Esophagus squamous epithelium (tissue), 5 donors: ENCODE results near the gene SH2D2A. TPM values are rescaled to one million over a fixed set of nuclear protein-coding genes. Genes with fewer than 3 reads are reported as not detected.
A peak's percentile ranks its signal among the peaks of the same experiment; 100 is the strongest.

Experiments used
- DNase-seq: peaks from one replicate; lab custom pipeline; 2025; lab: John Stamatoyannopoulos, UW
- H3K27ac ChIP-seq, 4 donors: fragments of 200-600 bp; sonication (generic); one replicate each; pipeline ENCODE4 v1.5.1; 2016 to 2019; ENCODE audit warnings: mild to moderate bottlenecking in 1 of 4
- H3K27me3 ChIP-seq, 4 donors: fragments of 200-600 bp; sonication (generic); 1 replicate in 3 of 4; 2 replicates in 1 of 4; pipeline versions ENCODE4 v1.5.1 to v1.6.0; 2017 to 2021; ENCODE audit warnings: antibody characterized with exemption in 1 of 4
- H3K36me3 ChIP-seq, 3 donors: fragments of 200-600 bp; sonication (generic); one replicate each; pipeline ENCODE4 v1.5.1; 2016 to 2019
- H3K4me1 ChIP-seq, 3 donors: fragments of 200-600 bp; sonication (generic); one replicate each; pipeline ENCODE4 v1.5.1; 2017 to 2019
- H3K4me3 ChIP-seq, 4 donors: fragments of 200-600 bp; sonication (generic); 1 replicate in 3 of 4; 2 replicates in 1 of 4; pipeline ENCODE4 v1.5.1; 2016 to 2019; ENCODE audit warnings: mild to moderate bottlenecking in 2 of 4, moderate library complexity in 1 of 4
- H3K9me3 ChIP-seq, 3 donors: fragments of 200-600 bp; sonication (generic); one replicate each; pipeline ENCODE4 v1.5.1; 2016 to 2019
- POLR2A ChIP-seq, 4 donors: fragments of 450-650 bp; IDR thresholded peaks; one replicate each; pipeline ENCODE4 v1.6.1; 2017; ENCODE audit warnings: antibody characterized with exemption in 4 of 4, mild to moderate bottlenecking in 4 of 4, moderate library complexity in 3 of 4
- WGBS, 2 donors: methylation state at CpG; one replicate each; pipeline ENCODE4 v1.1.5; 2018; 5-methylcytosine and 5-hydroxymethylcytosine counted together
- intact Hi-C: fragments of 100-400 bp; cut with DNase I; formaldehyde crosslinking; loops from one replicate; pipeline ENCODE4 v1.15.0; 2022
- total RNA-seq, 4 donors: library from RNA; depleted of rRNA; stranded (reverse); fragments of >200 nt; gene quantifications; one replicate each; pipeline ENCODE4 v1.1.0, GENCODE V29; 2016
- TF ChIP-seq, protein P1 (sequence below), 6 experiments: fragments of 450-650 bp in 4 of 6; fragments of 200-600 bp in 2 of 6; sonication (generic) in 2 of 6; IDR thresholded peaks; one replicate each; pipeline ENCODE4 v1.5.1; 2016 to 2019; ENCODE audit warnings: antibody characterized with exemption in 6 of 6, mild to moderate bottlenecking in 4 of 6, moderate library complexity in 4 of 6
- donor health status: DM: yes; HTN: yes; CAD: no.

The SH2D2A gene
- total RNA-seq, 4 donors from 2014 or later, result 0.32 to 2.0 (median 1.7) TPM; not detected in 1

DNA sequence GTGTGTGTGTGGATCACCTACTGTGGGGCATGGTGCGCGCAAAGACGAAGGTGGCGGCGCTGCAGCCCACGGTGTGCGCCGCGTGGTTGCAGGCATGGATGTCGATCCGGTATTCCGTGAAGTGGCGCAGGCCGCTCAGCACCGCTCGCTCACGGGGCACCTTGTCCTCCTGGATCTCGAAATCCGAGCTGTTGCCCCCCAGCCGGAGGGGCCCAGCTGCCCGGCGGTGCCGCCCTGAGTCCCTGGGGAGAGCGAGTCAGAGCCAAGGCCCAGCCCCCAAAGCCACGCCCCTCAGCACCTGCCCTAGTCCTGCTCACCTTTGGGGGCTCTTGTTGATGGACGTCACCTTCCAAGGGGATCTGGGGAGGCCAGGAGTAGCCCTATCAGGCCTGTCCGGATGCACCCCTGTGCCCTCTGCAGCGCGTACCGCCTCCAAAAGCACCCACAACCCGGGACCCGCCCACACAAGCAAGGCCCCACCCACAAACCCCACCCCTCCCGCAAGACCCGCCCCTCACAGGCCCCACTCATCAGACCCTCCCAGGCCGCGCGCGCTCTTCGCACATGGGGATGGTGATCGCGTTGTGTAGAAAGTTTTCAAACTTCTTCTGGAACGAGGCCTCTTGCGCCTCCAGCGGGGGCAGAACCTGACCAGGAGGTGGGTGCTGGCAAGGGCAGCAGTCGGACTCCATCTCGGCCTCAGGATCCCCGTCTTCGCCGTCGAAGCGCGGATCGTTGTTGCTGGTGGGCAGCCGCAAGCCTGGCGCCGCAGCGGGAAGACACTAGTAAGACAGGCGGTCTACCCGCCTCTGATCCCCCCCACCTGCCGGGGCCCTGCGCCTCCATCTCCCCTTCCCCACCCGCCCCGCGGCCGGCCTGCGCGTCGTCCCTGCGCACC is 28.7 kb upstream of the SH2D2A start:
- H3K27me3 ChIP-seq, result peaks cover 0 to 100% (median 11%) of the 10 kb centered on the region in 4 donors
- H3K9me3 ChIP-seq, result no peaks in the 10 kb centered on the region
- H3K4me3 ChIP-seq, result peak overlapping the region in 1 of 4 donors; percentile 3
- TF ChIP-seq, protein P1, sequence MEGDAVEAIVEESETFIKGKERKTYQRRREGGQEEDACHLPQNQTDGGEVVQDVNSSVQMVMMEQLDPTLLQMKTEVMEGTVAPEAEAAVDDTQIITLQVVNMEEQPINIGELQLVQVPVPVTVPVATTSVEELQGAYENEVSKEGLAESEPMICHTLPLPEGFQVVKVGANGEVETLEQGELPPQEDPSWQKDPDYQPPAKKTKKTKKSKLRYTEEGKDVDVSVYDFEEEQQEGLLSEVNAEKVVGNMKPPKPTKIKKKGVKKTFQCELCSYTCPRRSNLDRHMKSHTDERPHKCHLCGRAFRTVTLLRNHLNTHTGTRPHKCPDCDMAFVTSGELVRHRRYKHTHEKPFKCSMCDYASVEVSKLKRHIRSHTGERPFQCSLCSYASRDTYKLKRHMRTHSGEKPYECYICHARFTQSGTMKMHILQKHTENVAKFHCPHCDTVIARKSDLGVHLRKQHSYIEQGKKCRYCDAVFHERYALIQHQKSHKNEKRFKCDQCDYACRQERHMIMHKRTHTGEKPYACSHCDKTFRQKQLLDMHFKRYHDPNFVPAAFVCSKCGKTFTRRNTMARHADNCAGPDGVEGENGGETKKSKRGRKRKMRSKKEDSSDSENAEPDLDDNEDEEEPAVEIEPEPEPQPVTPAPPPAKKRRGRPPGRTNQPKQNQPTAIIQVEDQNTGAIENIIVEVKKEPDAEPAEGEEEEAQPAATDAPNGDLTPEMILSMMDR (IDR thresholded peaks at IDR 0.05), result no peak
- TF ChIP-seq POLR2A (IDR thresholded peaks at IDR 0.05), result no peak
- DNase-seq, result no peak
- 4 to 39% methylated on average over 3 to 10 of the region's 69 CpGs for WGBS, 2 donors
- H3K36me3 ChIP-seq, result no peaks in the 10 kb centered on the region
- intact Hi-C loops, result no loop called here
- H3K27ac ChIP-seq, result no peak overlapping the region
- peaks cover 0 to 24% (median 6%) of the 10 kb centered on the region in 3 donors for H3K4me1 ChIP-seq

DNA sequence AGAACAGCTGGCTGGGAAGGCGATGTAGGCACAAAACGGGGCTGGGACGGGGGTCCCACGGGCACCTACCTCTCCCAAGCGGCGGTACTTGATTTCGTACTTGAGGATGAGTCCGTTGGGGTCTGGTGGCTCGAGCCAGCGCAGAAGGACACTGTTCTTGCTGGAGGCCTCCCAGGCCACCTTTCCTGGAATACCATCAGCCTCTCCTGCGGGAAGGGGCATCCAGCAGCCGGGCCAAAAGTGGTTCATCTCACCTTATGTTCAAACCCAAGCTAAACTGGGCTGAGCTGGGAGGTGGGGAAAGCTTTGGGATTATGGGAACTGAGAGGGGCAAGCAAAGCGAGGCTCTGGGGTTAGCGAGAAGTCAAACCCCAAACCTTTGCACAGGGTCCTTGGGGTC is 28.0 kb upstream of the SH2D2A start:
- peaks cover 0 to 24% (median 6%) of the 10 kb centered on the region in 3 donors for H3K4me1 ChIP-seq
- intact Hi-C loops, result no loop called here
- no peak overlapping the region for H3K27ac ChIP-seq
- no peaks in the 10 kb centered on the region for H3K9me3 ChIP-seq
- peaks cover 0 to 100% (median 11%) of the 10 kb centered on the region in 4 donors for H3K27me3 ChIP-seq
- WGBS, 2 donors, result 71% methylated on average over 3 of the region's 14 CpGs; no CpG with 5 or more reads in 1 of the 2 donors
- H3K36me3 ChIP-seq, result no peaks in the 10 kb centered on the region
- no peak for DNase-seq
- TF ChIP-seq, protein P1 (IDR thresholded peaks at IDR 0.05), result no peak
- TF ChIP-seq POLR2A (IDR thresholded peaks at IDR 0.05), result no peak
- no peak overlapping the region for H3K4me3 ChIP-seq

DNA sequence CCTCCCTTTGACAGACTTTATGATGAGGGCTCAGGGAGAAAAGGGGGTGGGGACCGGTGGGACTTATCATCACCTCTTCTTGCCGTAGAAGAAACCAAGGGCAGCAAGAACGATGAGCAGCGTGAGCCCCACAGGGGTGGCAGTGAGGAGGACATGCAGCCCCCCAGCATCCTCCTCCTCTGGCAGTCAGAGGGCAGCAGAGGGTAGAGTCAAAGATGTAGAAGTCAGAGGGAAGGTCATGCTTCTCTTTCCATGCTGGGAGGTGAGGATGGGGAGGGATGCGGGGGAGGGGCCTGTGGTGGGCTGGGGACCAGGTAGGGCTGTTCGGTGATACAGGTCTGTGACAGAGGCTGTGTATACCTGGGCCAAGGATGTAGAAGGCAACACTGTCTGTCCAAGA is 27.5 kb upstream of the SH2D2A start:
- no peak overlapping the region for H3K27ac ChIP-seq
- H3K4me1 ChIP-seq, result peaks cover 0 to 23% (median 6%) of the 10 kb centered on the region in 3 donors
- 27 to 74% methylated on average over 4 of the region's 6 CpGs for WGBS, 2 donors
- no peak for DNase-seq
- intact Hi-C loops, result no loop called here
- TF ChIP-seq, protein P1 (IDR thresholded peaks at IDR 0.05), result no peak
- no peak for TF ChIP-seq POLR2A (IDR thresholded peaks at IDR 0.05)
- H3K27me3 ChIP-seq, result peaks cover 0 to 100% (median 11%) of the 10 kb centered on the region in 4 donors
- H3K4me3 ChIP-seq, result no peak overlapping the region
- no peaks in the 10 kb centered on the region for H3K9me3 ChIP-seq
- H3K36me3 ChIP-seq, result no peaks in the 10 kb centered on the region

DNA sequence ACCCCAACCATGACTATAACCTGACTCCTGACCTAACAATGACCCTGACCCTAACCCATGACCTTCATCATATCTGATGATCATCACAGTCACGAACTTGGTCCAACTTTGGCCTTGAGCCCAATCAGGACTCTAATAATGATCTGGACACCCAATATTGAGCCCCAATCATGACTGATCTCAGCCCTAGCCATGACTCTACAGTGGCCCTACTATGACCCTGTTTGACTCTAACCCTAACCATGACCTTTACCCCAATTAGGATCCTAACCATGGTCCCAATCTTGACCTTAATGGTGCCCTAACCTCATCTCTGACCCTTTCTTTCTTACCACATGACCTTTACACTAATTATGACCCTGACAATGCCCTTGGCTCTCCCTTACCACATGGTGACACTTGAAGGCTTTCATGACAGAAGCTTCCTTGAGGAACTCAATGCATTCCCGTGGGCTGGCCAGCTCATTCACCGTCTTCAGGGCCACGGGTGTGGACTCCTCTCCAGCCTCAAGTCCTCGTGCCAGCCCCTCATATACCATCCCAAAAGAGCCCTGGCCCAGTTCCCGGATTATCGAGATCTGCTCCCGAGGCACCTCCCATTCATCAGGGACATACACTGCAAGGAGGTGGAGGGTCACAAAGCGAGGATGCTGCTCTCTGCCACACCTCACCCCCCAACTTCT is 26.1 kb upstream of the SH2D2A start:
- H3K4me1 ChIP-seq, result peaks cover 0 to 13% (median 6%) of the 10 kb centered on the region in 3 donors
- no peak overlapping the region for H3K27ac ChIP-seq
- no peaks in the 10 kb centered on the region for H3K36me3 ChIP-seq
- 73 to 82% methylated on average over 9 of the region's 9 CpGs for WGBS, 2 donors
- intact Hi-C loops, result no loop called here
- no peak for DNase-seq
- no peaks in the 10 kb centered on the region for H3K9me3 ChIP-seq
- H3K27me3 ChIP-seq, result peaks cover 0 to 100% (median 8%) of the 10 kb centered on the region in 4 donors
- H3K4me3 ChIP-seq, result no peak overlapping the region
- TF ChIP-seq, protein P1 (IDR thresholded peaks at IDR 0.05), result no peak
- no peak for TF ChIP-seq POLR2A (IDR thresholded peaks at IDR 0.05)
